ENCODE measurements around the gene GPD2.

DNA sequence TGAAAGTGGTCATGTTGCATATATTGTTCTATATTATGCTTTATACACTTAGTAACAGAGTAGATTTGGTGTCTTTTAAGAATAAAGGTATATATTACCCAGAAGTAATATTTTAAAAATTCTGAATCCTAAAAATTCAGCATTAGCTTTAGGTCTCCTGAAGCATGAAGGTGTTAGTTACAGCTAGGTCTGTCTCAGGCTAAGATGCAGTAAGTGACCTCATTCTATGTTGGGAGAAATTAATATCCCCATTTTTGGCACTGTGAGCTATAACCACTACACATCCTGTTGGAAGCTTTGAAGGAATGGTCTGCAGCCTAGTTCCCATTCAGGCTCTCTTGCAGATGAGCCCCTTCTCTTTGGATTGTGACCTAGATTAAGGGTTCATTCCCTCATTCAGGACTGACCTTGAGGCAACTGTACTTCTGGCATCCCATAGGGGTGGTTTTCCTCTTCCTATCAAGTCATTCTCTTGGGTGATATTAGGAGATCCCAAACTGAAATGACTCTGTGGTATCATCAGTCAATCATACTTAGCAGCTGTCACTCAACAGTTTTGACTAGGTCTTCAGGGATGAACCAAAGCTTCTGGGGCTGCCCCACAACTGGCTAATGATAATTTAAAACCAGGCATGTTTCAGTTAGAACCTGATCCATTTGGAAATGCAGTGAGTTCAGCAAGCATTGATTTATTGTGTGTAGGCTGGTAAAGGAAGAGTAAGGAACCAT, 117.7 kb downstream of the GPD2 start:
- TF ChIP-seq POLR2AphosphoS5 (IDR thresholded peaks at IDR 0.05) (no peak), POLR2A (IDR thresholded peaks at IDR 0.05) (no peak)
- TF ChIP-seq, protein P1, sequence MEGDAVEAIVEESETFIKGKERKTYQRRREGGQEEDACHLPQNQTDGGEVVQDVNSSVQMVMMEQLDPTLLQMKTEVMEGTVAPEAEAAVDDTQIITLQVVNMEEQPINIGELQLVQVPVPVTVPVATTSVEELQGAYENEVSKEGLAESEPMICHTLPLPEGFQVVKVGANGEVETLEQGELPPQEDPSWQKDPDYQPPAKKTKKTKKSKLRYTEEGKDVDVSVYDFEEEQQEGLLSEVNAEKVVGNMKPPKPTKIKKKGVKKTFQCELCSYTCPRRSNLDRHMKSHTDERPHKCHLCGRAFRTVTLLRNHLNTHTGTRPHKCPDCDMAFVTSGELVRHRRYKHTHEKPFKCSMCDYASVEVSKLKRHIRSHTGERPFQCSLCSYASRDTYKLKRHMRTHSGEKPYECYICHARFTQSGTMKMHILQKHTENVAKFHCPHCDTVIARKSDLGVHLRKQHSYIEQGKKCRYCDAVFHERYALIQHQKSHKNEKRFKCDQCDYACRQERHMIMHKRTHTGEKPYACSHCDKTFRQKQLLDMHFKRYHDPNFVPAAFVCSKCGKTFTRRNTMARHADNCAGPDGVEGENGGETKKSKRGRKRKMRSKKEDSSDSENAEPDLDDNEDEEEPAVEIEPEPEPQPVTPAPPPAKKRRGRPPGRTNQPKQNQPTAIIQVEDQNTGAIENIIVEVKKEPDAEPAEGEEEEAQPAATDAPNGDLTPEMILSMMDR (IDR thresholded peaks at IDR 0.05): no peak

Data from breast epithelium (tissue), 3 donors.